ENCODE results near the gene NDUFS7. TPM values are rescaled to one million over a fixed set of nuclear protein-coding genes. Genes with fewer than 3 reads are reported as not detected.

NDUFS7 gene
- total and polyA plus RNA-seq, 10 of the 15 experiments (the other 5 are each of a cell fraction or from before 2014, with no cell fraction given): 5.1 to 282 (median 92.9) TPM

- peak; percentile 45 for TF ChIP-seq PBX3 (IDR thresholded peaks at IDR 0.05; ENCODE audit: insufficient replicate concordance, low read depth, low read length)
- TF ChIP-seq ATF3 (IDR thresholded peaks at IDR 0.05; ENCODE audit: borderline replicate concordance, extremely low read depth, low read depth, low read length): no peak
- 0 out of 2 replicates have a peak, but pooled peaks have one; percentile 5 for TF ChIP-seq RAD21 (IDR thresholded peaks at IDR 0.05; ENCODE audit: insufficient read depth, low read depth, low read length)
- TF ChIP-seq E4F1 (IDR thresholded peaks at IDR 0.05; ENCODE audit: borderline replicate concordance, partially characterized antibody): peak; percentile 84
- TF ChIP-seq GABPA (IDR thresholded peaks at IDR 0.05; ENCODE audit: low read depth): peak; percentile 93
- TF ChIP-seq FOXM1 (IDR thresholded peaks at IDR 0.05; ENCODE audit: low read depth, low read length): 0 out of 2 replicates have a peak, but pooled peaks have one; percentile 62
- no peak for TF ChIP-seq JUNB (IDR thresholded peaks at IDR 0.05)
- TF ChIP-seq, protein P1, sequence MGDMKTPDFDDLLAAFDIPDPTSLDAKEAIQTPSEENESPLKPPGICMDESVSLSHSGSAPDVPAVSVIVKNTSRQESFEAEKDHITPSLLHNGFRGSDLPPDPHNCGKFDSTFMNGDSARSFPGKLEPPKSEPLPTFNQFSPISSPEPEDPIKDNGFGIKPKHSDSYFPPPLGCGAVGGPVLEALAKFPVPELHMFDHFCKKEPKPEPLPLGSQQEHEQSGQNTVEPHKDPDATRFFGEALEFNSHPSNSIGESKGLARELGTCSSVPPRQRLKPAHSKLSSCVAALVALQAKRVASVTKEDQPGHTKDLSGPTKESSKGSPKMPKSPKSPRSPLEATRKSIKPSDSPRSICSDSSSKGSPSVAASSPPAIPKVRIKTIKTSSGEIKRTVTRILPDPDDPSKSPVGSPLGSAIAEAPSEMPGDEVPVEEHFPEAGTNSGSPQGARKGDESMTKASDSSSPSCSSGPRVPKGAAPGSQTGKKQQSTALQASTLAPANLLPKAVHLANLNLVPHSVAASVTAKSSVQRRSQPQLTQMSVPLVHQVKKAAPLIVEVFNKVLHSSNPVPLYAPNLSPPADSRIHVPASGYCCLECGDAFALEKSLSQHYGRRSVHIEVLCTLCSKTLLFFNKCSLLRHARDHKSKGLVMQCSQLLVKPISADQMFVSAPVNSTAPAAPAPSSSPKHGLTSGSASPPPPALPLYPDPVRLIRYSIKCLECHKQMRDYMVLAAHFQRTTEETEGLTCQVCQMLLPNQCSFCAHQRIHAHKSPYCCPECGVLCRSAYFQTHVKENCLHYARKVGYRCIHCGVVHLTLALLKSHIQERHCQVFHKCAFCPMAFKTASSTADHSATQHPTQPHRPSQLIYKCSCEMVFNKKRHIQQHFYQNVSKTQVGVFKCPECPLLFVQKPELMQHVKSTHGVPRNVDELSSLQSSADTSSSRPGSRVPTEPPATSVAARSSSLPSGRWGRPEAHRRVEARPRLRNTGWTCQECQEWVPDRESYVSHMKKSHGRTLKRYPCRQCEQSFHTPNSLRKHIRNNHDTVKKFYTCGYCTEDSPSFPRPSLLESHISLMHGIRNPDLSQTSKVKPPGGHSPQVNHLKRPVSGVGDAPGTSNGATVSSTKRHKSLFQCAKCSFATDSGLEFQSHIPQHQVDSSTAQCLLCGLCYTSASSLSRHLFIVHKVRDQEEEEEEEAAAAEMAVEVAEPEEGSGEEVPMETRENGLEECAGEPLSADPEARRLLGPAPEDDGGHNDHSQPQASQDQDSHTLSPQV (IDR thresholded peaks at IDR 0.05): peak; percentile 73
- TF ChIP-seq ZBTB33 (IDR thresholded peaks at IDR 0.05): peak; percentile 67; the same call in 1 of the 2 replicates
- TF ChIP-seq TARDBP (IDR thresholded peaks at IDR 0.05; ENCODE audit: borderline replicate concordance): peak; percentile 98
- TF ChIP-seq TCF12 (IDR thresholded peaks at IDR 0.05; ENCODE audit: low read depth, low read length): peak; percentile 74; the same call in 1 of the 2 replicates
- peak; percentile 96 for TF ChIP-seq CBX5 (IDR thresholded peaks at IDR 0.05; ENCODE audit: low read depth)
- 0 out of 2 replicates have a peak, but pooled peaks have one; percentile 39 for TF ChIP-seq RFX5 (IDR thresholded peaks at IDR 0.05; ENCODE audit: low read depth, low read length)
- TF ChIP-seq HDAC6 (IDR thresholded peaks at IDR 0.05; ENCODE audit: unreplicated experiment): no peak
- TF ChIP-seq YY1 (IDR thresholded peaks at IDR 0.05; ENCODE audit: low read depth, low read length): peak; percentile 98
- no peak for TF ChIP-seq NFXL1 (IDR thresholded peaks at IDR 0.05; ENCODE audit: borderline replicate concordance)
Observed at GRCh38 chr19:1383312-1384084, at the start of gene NDUFS7 (continued).

Data from GM12878 (cell line).